IPS-NIHi11 (cell line): ENCODE data around the gene GAS2L1.

ENCODE experiments used
- DNase-seq: peaks from one replicate; pipeline ENCODE4 v3.0.0; 2012; ENCODE audit warnings: mixed read lengths, low spot score

The GAS2L1 gene

DNA sequence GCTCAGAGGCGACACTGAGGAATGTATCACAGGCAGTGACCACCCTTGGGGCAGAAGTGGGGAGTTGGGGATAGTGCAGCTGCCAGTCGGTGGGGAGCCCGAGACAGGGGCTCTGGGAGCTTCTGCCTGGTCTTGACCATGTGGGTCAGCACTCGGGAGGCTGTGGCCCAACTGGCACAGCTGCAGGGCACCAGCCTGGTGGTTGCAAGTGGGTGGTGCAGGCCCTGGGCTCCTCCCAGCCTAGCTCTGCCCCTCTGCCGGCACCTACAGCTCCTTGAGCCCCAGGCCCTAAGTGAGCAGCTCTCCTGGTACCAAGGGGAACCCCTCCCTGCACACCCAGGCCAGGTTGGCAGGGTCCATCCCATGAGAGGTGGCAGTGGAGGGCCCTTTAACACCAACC lies 21.6 kb downstream of the GAS2L1 start:
- DNase-seq = no peak

DNA sequence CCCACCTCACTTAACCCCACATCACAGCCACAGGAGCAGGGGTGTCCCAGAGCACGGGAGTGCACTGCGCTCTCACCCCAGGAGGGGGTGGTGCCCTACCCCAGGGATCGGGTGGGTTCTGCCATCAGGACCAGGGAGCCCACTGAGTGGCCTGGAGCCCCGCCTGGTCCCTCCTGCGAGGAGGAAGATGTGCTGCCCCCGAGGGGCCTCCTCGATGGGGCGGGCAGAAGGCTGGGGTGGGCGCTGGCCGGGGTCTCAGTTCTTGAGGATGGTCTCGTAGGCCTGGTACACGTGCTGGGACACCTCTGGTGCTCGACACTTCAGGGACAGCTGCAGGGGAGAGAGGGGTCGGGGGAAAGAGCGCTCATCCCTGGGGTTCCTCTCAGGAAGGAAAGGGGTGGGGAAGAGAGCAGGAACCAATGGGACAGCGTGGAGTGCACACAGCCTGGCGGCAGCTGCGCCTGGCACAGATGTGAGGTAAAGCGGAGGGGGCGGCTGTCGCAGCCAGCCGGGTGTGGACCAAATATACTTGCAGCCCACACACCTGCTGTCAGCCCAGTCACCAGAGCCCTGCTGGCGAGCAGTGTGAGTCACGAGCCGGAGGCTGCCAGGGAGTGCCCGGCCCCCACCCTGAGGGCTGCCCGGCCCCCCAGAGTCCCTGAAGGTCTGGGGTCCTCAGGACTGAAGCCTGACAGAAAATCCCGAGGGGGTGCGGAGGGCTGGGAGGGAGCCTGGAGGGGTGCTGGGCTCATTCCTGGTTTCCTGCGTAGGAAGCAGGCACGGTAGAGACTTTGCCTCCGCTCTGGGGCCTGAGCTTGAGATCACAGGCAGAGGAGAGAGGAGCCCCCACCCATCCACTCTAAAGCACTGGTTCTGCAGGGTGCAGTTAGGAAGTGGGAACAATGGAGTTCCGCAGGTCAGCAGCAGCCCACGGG lies 22.4 kb downstream of the GAS2L1 start:
- DNase-seq = no peak

DNA sequence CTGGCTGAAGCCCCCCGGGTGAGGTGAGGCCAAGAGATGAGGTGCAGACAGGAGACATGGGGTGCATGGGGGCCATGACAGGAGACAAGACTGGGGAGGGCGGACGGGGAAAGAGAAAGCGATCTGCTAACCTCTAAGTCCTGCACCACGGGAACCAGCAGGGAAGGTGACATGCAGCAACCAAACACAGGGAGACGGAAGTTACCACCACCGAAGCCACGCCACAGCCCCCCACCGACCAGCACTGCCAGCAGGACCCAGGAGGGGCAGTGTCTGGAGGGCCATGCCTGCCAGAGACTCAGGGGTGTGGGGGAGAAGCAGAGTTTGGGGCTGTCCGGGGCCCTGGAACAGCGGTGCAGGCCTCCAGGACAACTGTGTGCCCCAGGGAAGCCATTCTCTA lies 23.1 kb downstream of the GAS2L1 start:
- no peak for DNase-seq

DNA sequence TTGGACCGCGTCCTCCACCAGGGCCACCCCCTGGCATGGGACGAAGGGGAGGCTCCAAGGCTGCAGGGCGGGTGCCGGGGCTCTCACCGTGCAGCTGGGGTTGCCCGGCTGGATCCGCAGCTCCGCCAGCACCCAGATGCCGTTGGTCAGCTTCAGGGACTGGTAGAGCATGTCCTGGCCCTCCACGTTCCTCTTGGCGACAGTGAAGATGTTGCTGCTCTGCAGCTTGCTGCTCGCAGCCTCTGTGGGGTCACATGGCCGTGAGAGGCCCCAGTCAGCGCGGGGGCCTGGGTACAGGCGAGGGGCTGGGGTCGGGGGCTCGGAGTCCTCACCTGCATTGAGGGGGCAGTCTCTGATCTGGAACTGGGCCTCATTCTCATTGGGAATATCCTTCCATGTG lies 23.8 kb downstream of the GAS2L1 start:
- no peak for DNase-seq

DNA sequence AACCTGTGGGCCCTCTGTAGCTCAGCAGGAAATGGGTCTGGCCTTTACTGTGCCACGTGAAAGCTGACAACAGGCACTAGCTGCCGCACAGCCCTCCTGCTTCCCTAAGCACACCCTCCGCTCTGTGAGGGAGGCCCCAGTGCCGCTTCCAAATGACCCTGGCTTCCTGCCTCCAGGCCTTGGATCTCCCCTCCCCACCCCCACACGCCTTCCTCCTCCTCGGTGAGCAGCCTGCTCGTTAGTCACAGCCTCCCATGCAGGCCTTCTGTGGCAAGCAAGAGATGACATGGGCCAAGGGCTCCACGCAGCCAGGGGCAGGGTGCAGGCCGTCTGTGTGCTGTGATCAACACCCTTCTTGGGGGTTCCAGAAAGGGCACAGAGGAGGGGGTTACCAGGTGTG lies 24.3 kb downstream of the GAS2L1 start:
- DNase-seq = no peak

DNA sequence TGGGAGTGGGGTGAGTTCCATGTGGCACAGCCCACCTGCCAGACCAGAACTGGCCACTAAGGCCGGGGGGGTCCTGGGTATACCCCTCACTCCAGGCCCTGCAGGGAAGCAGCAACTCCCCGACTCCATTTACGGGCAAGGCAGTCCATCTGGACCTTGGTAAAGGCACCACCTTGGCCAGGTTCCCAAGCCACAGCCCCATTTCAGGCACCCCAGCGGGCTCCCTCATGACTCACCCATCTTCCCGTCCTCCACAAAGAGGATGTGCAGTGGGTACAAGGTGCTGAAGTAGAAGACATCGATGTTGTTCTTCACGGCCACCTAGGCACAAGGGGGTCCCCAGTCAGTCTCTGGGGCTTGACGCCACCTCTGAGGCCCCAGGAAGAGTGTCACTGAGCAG lies 24.8 kb downstream of the GAS2L1 start:
- DNase-seq = no peak

DNA sequence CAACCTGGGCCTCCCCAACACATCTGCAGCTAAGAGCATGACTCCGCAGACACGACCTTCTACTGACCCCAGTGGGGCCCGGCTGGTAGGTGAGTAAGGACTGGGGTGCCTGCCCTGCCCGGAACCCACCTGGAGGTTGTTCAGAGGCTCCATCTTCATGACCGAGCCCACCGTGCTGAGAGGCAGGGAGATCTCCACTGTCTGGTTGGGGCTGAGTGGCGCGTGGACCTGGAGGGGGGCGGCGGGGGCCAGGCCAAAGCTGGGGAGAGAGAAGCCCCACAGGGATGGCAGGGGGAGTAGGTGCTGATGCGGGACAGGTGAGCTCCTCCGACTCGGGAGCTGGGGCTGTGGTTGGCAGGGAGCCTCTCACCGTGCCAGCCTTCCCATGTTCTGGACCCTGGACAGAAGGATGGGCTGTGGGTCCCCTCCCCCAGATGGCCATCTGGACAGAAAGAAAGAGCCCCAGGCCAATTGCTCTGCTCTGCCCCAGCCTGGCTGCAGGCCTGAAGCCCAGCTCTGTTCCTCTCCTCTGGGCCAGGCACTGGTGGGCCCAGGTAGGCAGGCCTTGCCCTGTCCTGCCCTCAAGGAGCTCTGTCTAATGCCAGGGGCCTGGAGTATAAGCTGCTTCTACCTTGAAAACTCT lies 25.3 kb downstream of the GAS2L1 start:
- no peak for DNase-seq

DNA sequence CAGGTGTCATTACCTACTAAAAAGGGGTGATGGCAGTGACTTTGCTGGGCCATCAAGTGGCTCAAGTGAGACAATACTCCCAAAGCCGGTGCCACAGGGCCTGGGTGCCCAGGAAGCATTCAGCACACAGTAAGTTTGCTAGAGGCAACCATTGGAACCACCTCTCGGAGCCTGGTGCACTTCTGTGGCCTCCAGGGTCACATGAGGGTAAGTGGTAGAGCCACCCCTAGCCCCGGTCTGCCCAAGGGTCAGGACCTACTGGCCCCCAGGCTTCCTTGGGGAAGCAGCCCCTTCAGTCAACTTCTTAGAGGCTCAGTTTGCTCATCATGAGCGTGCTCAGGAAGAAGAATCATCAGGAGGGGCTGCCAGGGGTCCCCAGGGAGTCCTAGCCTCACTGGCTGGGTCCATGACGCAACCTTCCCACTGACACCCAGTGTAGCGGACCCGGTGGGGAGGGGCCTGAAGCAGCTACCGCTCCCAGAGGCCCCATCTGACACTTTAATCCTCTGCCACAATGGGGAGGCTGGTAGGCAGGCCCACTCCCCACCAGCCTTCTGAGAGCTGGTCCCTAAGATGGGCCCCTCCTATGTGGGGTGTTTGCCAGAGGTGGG lies 26.5 kb downstream of the GAS2L1 start:
- DNase-seq = no peak

DNA sequence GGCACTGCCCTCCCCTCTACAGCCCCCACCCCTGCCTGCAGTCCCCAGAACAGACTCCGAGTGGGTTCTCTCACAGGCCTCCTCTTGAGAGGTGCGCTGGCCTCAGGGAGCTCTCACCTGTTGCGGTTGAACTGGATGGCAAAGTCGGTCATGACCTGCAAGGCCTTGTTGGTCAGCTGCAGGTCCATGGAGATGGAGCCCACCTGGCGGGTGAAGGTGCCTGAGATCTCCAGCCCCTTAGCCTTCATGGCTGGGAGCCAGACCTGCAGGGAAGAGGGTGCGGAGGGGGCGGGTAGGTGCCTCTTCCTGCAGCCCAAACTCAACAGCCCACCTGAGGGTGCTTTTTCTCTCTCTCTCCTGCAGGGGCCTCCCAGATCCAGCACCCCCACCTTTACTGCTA lies 27.7 kb downstream of the GAS2L1 start:
- DNase-seq = no peak

DNA sequence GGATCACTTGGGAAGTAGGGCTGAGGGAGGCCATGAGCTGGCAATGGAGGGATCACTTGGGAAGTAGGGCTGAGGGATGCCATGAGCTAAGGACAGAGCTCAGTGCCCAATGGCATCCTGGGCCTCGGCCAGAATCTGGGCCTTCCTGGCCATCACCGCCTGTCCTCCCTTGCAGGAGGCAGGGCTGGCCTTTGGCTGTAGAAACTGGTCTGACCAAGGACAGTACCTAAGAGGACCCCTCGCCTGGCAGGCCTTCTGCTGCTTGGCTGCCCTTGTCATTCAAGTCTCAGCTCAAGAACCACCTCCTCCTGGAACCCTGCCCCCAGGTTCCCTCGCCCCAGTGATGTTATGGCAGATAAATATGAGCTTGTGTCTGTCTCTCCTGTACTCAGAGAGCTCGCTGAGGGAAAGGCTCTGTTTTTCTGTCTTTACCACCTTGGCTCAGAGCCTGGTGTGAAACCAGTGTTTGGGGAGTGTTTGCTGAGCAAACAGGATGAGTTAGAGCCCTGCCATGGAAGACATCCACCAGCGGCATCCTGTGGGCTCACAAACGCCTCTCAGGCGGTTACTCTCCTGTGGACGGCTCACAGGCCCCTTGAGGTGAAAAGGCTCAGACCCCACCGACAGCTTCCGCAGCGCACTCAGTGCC lies 28.4 kb downstream of the GAS2L1 start:
- no peak for DNase-seq

DNA sequence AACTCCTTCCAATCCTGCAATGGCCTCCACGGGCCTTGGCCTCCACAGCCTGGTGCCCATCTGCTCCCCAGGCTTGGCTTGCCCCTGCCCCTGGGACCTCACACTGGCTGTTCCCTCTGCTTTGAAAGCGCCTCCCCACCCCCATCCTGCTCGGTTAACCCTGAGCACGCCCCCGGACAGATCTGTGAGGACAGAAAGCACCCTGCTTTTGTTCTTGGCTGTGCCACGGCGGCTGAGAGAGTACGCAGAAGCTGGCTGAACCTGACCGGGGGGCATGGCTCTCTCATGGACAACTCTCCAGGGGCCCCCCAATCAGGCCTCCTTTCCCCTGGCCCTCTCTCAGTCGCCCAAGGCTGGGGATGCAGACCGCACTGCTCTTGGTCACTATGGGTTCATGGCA lies 29.2 kb downstream of the GAS2L1 start:
- DNase-seq = no peak

DNA sequence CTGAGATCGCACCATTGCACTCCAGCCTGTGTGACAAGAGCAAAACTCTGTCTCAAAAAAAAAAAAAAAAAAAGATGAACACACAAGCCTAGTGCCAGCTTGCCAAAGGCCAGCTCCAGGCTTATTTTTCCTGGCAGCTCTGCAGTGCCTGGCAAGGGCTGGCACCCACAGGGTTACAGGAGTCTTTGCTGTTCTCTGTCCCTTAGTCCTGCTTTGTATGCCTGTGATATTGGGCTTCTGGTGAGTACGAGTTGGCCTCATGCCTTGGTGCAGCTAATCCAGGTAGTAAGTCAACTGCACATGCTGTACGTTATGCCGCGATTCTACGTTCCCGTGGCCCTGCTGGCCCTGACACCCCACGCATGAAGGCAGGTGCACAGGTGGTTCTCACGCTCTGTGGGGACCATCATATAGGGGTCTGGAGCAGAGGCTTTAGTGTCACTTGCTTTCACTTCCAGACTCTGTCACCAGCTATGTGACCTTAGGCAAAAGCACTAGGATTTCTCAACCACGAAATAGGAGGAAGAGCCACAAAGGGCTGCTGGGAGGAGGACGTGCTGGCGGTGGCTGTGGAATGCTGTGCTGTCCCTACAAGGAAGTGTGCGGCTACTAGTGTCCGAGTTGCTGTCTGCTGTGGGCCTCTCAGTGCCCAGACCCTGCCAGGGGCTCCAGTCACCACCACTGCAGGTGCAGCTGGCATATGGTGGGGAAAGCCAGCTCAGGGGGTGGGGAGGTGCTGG lies 30.5 kb downstream of the GAS2L1 start:
- no peak for DNase-seq

DNA sequence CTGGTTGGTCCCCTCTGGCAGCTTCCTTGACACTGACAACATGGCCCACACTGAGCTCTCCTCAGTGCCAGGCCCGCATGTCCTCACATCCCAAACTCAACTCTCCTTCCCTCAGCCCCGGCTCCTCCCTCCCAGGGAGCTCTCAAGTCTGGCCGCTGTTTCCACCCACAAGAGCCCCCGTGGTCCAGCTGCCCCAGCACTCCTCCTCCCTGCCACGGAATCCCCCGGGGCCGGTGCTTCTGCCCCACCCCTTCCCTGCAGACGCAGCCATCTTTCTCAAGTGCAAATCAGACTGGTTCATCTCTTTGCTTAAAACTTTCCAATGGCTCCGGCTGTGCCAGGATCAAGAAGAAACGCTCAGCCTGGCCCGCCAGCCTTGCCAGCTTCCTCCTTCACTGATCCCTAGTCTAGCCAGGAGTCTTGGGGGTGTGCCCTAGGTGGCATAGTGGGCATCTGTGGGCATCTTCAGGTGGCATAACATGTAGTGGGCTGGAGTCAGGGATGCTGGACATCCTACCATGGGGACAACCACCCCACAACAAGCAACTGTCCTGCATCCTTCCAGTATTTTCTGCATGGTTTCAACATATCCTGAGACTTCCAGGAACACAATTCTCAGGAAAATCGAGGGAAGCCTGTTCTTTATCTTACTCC lies 31.3 kb downstream of the GAS2L1 start:
- no peak for DNase-seq

DNA sequence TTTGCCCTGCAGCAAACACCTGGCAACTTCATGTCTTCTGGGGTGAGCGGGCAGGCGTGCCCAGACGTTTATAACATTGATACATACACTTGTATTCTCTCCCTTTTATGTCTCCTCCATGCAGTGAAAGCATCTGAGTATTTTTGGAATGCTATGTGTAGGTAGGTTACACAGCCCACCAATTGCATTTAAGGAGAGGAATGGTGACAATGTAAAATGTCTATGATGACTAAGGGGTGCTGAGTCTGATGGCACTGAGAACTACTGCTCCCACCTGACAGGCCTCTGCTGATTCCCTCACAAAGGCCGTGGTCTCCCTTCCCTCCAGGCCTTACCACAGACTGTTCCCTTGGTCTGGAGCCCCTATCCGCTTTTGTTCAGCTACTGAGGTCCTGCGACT lies 31.9 kb downstream of the GAS2L1 start:
- no peak for DNase-seq

DNA sequence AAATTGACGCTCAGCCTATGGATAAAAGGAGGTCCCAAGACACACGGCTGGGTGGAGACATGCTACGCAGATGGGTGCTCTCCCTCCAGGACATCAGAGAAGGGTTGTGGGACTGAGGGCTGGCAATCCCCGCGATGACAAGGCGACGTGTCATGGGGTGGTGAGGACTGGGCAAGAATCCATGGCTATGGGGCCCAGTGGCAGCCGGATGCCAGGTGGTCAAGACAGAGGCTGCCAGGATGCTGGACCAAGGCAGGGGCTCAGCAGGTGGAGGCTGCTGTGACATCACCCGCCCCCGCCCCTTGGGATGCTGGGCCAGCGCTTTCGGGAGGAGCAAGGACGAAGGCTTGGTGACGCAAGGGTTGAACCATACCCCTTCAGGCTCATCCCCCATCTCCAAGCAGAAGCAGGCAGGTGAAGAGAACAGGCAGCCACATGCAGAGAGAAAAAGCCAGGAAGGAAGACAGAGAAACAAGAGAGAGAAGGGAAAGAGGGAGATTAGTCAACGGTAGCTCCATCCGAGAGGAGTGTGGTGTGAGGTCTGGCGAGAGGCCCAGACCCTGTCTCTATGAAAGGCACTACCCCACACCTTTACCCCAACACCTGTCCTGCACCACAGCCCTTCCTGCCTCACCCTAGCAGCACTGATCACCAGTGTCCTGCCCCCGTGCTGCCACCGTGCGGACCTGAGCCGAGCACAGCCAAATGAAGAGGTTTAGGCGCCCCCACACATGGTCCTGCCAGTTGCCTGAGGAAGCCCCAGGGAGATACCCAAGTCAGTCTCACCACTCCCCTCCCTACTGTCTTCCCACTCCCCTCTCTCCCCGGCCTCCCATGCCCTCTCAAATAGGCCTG lies 33.2 kb downstream of the GAS2L1 start:
- DNase-seq = no peak

DNA sequence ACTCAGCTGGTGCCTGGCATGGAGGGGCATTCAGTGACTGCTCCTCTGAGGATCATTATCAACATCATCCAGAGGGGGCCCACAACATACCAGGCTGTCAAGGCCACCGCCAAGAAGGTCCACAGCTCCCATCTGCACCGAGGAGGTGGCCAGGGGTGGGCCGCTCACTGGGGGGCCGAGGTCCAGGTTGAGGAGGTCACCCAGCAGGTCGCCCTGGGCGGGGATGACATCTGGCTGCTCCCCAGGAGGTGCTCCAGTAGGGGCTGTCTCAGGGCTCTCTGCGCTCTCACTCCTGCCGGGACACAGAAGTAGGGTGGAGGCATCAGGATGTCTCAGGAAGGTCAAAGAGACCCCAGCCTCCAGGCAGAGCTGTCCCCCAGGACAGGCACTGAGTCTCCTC lies 34.1 kb downstream of the GAS2L1 start:
- DNase-seq = no peak

DNA sequence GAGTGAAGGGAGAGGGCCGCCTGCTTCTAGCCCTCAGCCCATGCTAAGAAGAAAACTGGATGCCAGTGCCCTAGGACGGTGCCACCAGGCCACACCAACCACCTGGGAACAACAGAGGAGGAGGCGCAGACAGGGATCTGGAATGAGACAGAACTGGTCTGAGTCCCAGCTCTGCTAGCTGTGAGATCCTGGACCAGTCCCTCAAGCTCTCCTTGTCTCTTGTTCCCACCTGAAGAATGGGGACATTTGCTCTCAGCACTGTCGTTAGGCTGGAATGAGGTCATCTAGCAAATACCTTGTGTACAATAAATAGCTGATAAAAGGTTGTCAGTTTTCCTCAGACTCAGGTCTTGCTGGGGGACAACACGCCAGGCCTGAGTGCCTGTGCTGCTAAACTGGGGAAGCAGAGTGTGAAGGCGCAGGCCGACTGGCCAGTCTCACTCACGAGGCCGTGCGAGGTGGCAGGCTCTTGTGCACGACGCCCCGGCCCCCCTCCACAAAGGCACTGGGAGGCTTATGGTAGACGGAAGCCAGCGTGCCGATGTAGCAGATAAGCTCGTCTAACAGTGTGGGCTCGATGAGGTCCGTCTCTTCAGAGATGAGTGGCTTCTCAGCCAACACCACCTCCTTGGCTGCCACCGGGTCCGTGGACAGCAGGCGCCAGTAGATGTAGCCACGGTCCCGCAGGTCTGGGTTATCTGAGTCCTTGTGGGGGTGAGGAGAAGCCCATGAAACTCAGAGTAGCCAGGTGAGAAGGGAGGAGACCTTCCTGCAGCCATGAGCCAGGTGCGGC lies 34.8 kb downstream of the GAS2L1 start:
- DNase-seq = no peak

DNA sequence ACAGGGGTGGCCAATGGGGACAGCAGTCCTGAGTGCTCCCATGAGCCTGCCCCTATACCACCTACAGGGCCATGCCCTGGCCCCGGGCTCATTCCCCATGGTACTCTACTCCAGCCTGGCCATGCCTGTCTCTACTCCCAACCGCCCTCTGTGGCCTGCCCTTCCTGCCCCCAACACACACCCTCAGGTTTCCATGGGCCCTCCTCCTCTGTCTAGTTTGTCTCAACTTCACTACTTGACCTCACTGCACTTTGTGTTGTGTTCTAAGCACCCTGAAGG lies 35.3 kb downstream of the GAS2L1 start:
- DNase-seq = no peak

DNA sequence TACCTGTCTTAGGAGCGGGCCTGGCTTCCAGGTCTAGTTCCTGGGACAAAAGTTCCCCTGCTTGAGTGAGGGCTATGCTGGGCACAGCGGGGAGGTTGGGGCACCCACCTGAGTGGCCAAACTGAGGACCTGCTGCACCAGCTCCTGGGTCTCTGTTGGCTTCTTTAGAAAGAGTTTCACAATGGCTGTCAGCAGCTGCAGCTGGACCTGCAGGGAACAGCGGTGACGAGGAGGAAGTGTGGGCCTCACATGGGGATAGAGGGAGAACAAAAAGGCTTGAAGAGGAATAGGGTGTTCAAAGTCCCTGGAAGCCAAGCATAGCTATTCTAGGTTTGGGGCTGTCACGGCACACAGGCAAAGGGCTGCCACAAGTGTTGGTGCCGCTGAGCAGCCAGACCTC lies 35.7 kb downstream of the GAS2L1 start:
- DNase-seq = no peak
